ENCODE data around the gene MST1. TPM values are rescaled to one million over a fixed set of nuclear protein-coding genes. Genes with fewer than 3 reads are reported as not detected.

MST1 gene
- total RNA-seq, 2 experiments from 2014 or later, result 8.6 to 12.4 TPM

- H3K27ac Mint-ChIP-seq, result no peak overlapping the region
- POLR2A ChIA-PET, result no interaction called here
- no peaks in the 10 kb centered on the region for H3K9me3 Mint-ChIP-seq
- H3K4me3 Mint-ChIP-seq, result no peak overlapping the region
- H3K36me3 Mint-ChIP-seq (ENCODE audit: low read depth), result no peaks in the 10 kb centered on the region
- no peaks in the 10 kb centered on the region for H3K27me3 Mint-ChIP-seq
- no peaks in the 10 kb centered on the region for H3K4me1 Mint-ChIP-seq
- CTCF ChIA-PET, result no interaction called here
- DNase-seq, result no peak
Measured at GRCh38 chr3:49654176-49654825, 35.0 kb downstream of the MST1 start.

- no peak overlapping the region for H3K4me3 Mint-ChIP-seq
- H3K27ac Mint-ChIP-seq, result no peak overlapping the region
- no peaks in the 10 kb centered on the region for H3K9me3 Mint-ChIP-seq
- no peaks in the 10 kb centered on the region for H3K27me3 Mint-ChIP-seq
- no peaks in the 10 kb centered on the region for H3K36me3 Mint-ChIP-seq (ENCODE audit: low read depth)
- no peak for DNase-seq
- ChIA-PET POLR2A (no interaction called here), CTCF (interaction anchor here (1.9 kb wide), 1 partner anchor 114 kb away, joined by 5 read pairs; no protein-coding TSS in a partner anchor)
- H3K4me1 Mint-ChIP-seq, result no peaks in the 10 kb centered on the region
Measured at GRCh38 chr3:49653621-49654020, 35.7 kb downstream of the MST1 start.

GRCh38 chr3:49652903-49653415 lies 36.3 kb downstream of the MST1 start:
- Mint-ChIP-seq H3K9me3 (no peaks in the 10 kb centered on the region), H3K4me3 (no peak overlapping the region), H3K27me3 (no peaks in the 10 kb centered on the region), H3K36me3 (ENCODE audit: low read depth) (no peaks in the 10 kb centered on the region), H3K4me1 (no peaks in the 10 kb centered on the region), H3K27ac (no peak overlapping the region)
- no peak for DNase-seq
- ChIA-PET POLR2A (no interaction called here), CTCF (interaction anchor here (1.9 kb wide), 1 partner anchor 113 kb away, joined by 5 read pairs; no protein-coding TSS in a partner anchor)

- DNase-seq, result no peak
- POLR2A ChIA-PET, result no interaction called here
- CTCF ChIA-PET, result interaction anchor here (1.9 kb wide), 1 partner anchor 113 kb away, joined by 5 read pairs; no protein-coding TSS in a partner anchor
- Mint-ChIP-seq H3K4me1 (no peaks in the 10 kb centered on the region), H3K27ac (no peak overlapping the region), H3K4me3 (no peak overlapping the region), H3K27me3 (no peaks in the 10 kb centered on the region), H3K9me3 (no peaks in the 10 kb centered on the region), H3K36me3 (ENCODE audit: low read depth) (no peaks in the 10 kb centered on the region)
Measured at GRCh38 chr3:49652218-49652902, 36.9 kb downstream of the MST1 start.

GRCh38 chr3:49650637-49651036 lies 38.6 kb downstream of the MST1 start:
- Mint-ChIP-seq H3K36me3 (ENCODE audit: low read depth) (no peaks in the 10 kb centered on the region), H3K9me3 (no peaks in the 10 kb centered on the region), H3K27me3 (no peaks in the 10 kb centered on the region), H3K4me3 (no peak overlapping the region), H3K27ac (no peak overlapping the region), H3K4me1 (no peaks in the 10 kb centered on the region)
- no peak for DNase-seq
- POLR2A ChIA-PET, result no interaction called here
- CTCF ChIA-PET, result no interaction called here

GRCh38 chr3:49650177-49650576 lies 39.1 kb downstream of the MST1 start:
- POLR2A ChIA-PET, result no interaction called here
- DNase-seq, result no peak
- Mint-ChIP-seq H3K36me3 (ENCODE audit: low read depth) (no peaks in the 10 kb centered on the region), H3K4me1 (no peaks in the 10 kb centered on the region), H3K4me3 (no peak overlapping the region), H3K27me3 (no peaks in the 10 kb centered on the region), H3K9me3 (no peaks in the 10 kb centered on the region), H3K27ac (no peak overlapping the region)
- CTCF ChIA-PET, result interaction anchor here (0.8 kb wide), 1 partner anchor 469 kb away, joined by 3 read pairs; no protein-coding TSS in a partner anchor

GRCh38 chr3:49649576-49649975 lies 39.7 kb downstream of the MST1 start:
- H3K27me3 Mint-ChIP-seq, result no peaks in the 10 kb centered on the region
- no peak for DNase-seq
- CTCF ChIA-PET, result interaction anchor here (0.8 to 1.7 kb wide), 2 partner anchors 110 to 469 kb away, joined by 3 to 5 read pairs; no protein-coding TSS in a partner anchor
- H3K27ac Mint-ChIP-seq, result no peak overlapping the region
- H3K36me3 Mint-ChIP-seq (ENCODE audit: low read depth), result no peaks in the 10 kb centered on the region
- H3K9me3 Mint-ChIP-seq, result no peaks in the 10 kb centered on the region
- POLR2A ChIA-PET, result no interaction called here
- H3K4me3 Mint-ChIP-seq, result no peak overlapping the region
- H3K4me1 Mint-ChIP-seq, result no peaks in the 10 kb centered on the region

- H3K4me3 Mint-ChIP-seq, result no peak overlapping the region
- no peaks in the 10 kb centered on the region for H3K27me3 Mint-ChIP-seq
- no peak overlapping the region for H3K27ac Mint-ChIP-seq
- POLR2A ChIA-PET, result no interaction called here
- CTCF ChIA-PET, result interaction anchor here (1.7 kb wide), 1 partner anchor 108 kb away, joined by 5 read pairs; no protein-coding TSS in a partner anchor
- no peaks in the 10 kb centered on the region for H3K36me3 Mint-ChIP-seq (ENCODE audit: low read depth)
- H3K4me1 Mint-ChIP-seq, result no peaks in the 10 kb centered on the region
- no peaks in the 10 kb centered on the region for H3K9me3 Mint-ChIP-seq
- no peak for DNase-seq
Measured at GRCh38 chr3:49648354-49649019, 40.8 kb downstream of the MST1 start.

GRCh38 chr3:49647741-49648140 lies 41.5 kb downstream of the MST1 start:
- H3K4me3 Mint-ChIP-seq, result no peak overlapping the region
- no peaks in the 10 kb centered on the region for H3K9me3 Mint-ChIP-seq
- ChIA-PET POLR2A (no interaction called here), CTCF (interaction anchor here (1.7 kb wide), 1 partner anchor 108 kb away, joined by 5 read pairs; no protein-coding TSS in a partner anchor)
- H3K4me1 Mint-ChIP-seq, result no peaks in the 10 kb centered on the region
- H3K27ac Mint-ChIP-seq, result no peak overlapping the region
- no peaks in the 10 kb centered on the region for H3K27me3 Mint-ChIP-seq
- no peaks in the 10 kb centered on the region for H3K36me3 Mint-ChIP-seq (ENCODE audit: low read depth)
- no peak for DNase-seq

- ChIA-PET CTCF (interaction anchor here (1.1 kb wide), 1 partner anchor 25 kb away, joined by 3 read pairs; no protein-coding TSS in a partner anchor), POLR2A (no interaction called here)
- Mint-ChIP-seq H3K9me3 (no peaks in the 10 kb centered on the region), H3K4me1 (no peaks in the 10 kb centered on the region), H3K36me3 (ENCODE audit: low read depth) (no peaks in the 10 kb centered on the region), H3K4me3 (no peak overlapping the region), H3K27me3 (peaks cover under 1% of the 10 kb centered on the region), H3K27ac (no peak overlapping the region)
- no peak for DNase-seq
Measured at GRCh38 chr3:49646236-49646635, 43.0 kb downstream of the MST1 start.

- H3K4me3 Mint-ChIP-seq, result no peak overlapping the region
- no peaks in the 10 kb centered on the region for H3K4me1 Mint-ChIP-seq
- no peaks in the 10 kb centered on the region for H3K36me3 Mint-ChIP-seq (ENCODE audit: low read depth)
- ChIA-PET POLR2A (no interaction called here), CTCF (no interaction called here)
- peaks cover 4% of the 10 kb centered on the region for H3K27me3 Mint-ChIP-seq
- DNase-seq, result no peak
- no peaks in the 10 kb centered on the region for H3K9me3 Mint-ChIP-seq
- H3K27ac Mint-ChIP-seq, result no peak overlapping the region
Measured at GRCh38 chr3:49644684-49645083, 44.6 kb downstream of the MST1 start.

- ChIA-PET POLR2A (no interaction called here), CTCF (no interaction called here)
- Mint-ChIP-seq H3K9me3 (no peaks in the 10 kb centered on the region), H3K4me1 (no peaks in the 10 kb centered on the region), H3K27ac (no peak overlapping the region), H3K36me3 (ENCODE audit: low read depth) (no peaks in the 10 kb centered on the region), H3K27me3 (peaks cover 4% of the 10 kb centered on the region), H3K4me3 (no peak overlapping the region)
- DNase-seq, result no peak
Measured at GRCh38 chr3:49642708-49643145, 46.5 kb downstream of the MST1 start.

- H3K36me3 Mint-ChIP-seq (ENCODE audit: low read depth), result no peaks in the 10 kb centered on the region
- H3K9me3 Mint-ChIP-seq, result no peaks in the 10 kb centered on the region
- DNase-seq, result no peak
- no peak overlapping the region for H3K4me3 Mint-ChIP-seq
- peaks cover 4% of the 10 kb centered on the region for H3K27me3 Mint-ChIP-seq
- ChIA-PET CTCF (no interaction called here), POLR2A (no interaction called here)
- no peak overlapping the region for H3K27ac Mint-ChIP-seq
- peaks cover 1% of the 10 kb centered on the region for H3K4me1 Mint-ChIP-seq
Measured at GRCh38 chr3:49641921-49642707, 47.2 kb downstream of the MST1 start.

Measured in activated CD4-positive, alpha-beta memory T cell treated with anti-CD3 and anti-CD28 coated beads, Interleukin-2, amount 10 ng/mL, durations not matched to agents 7 days and 5 days (primary cell).